Measurements from ENCODE around the gene RNASET2. TPM values are rescaled to one million over a fixed set of nuclear protein-coding genes. Genes with fewer than 3 reads are reported as not detected.

Gene RNASET2
- total RNA-seq, 1 experiment from 2014 or later, result 70.2 TPM

DNA sequence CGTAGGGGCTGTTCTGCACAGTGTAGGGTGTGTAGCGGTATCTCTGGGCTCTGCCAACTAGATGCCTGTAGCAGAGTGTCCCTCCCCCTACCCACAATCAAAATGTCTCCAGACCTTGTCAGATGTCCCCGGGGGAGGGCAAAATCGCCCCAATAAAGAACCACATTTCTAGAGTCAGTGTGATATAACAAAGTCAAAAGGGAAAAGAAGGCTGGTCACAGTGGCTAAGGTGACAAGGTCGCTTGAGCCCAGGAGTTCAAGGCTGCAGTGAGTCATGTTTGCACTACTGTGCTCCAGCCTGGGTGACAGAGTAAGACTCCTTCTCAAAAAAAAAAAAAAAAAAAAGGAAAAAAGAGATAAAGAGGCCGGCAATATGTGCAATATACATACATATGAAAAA lies 31.1 kb upstream of the RNASET2 start:
- Mint-ChIP-seq H3K4me3 (ENCODE audit: low read depth, unreplicated experiment) (no peak overlapping the region), H3K36me3 (ENCODE audit: insufficient read depth, unreplicated experiment) (no peaks in the 10 kb centered on the region), H3K27ac (ENCODE audit: unreplicated experiment) (no peak overlapping the region), H3K4me1 (ENCODE audit: low read depth, unreplicated experiment) (no peaks in the 10 kb centered on the region), H3K27me3 (ENCODE audit: unreplicated experiment) (no peaks in the 10 kb centered on the region), H3K9me3 (ENCODE audit: low read depth, unreplicated experiment) (no peaks in the 10 kb centered on the region)
- CTCF ChIA-PET, result interaction anchor here (0.6 kb wide), 1 partner anchor 8 kb away, joined by 7 read pairs; no protein-coding TSS in a partner anchor
- DNase-seq, result no peak
- BruUV-seq (replicated peaks), result no TSS peak
- TF ChIP-seq, protein P1, sequence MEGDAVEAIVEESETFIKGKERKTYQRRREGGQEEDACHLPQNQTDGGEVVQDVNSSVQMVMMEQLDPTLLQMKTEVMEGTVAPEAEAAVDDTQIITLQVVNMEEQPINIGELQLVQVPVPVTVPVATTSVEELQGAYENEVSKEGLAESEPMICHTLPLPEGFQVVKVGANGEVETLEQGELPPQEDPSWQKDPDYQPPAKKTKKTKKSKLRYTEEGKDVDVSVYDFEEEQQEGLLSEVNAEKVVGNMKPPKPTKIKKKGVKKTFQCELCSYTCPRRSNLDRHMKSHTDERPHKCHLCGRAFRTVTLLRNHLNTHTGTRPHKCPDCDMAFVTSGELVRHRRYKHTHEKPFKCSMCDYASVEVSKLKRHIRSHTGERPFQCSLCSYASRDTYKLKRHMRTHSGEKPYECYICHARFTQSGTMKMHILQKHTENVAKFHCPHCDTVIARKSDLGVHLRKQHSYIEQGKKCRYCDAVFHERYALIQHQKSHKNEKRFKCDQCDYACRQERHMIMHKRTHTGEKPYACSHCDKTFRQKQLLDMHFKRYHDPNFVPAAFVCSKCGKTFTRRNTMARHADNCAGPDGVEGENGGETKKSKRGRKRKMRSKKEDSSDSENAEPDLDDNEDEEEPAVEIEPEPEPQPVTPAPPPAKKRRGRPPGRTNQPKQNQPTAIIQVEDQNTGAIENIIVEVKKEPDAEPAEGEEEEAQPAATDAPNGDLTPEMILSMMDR (IDR thresholded peaks at IDR 0.05; ENCODE audit: unreplicated experiment), result no peak
- intact Hi-C loops (cut with micrococcal nuclease; ENCODE audit: unreplicated experiment), result no loop called here

DNA sequence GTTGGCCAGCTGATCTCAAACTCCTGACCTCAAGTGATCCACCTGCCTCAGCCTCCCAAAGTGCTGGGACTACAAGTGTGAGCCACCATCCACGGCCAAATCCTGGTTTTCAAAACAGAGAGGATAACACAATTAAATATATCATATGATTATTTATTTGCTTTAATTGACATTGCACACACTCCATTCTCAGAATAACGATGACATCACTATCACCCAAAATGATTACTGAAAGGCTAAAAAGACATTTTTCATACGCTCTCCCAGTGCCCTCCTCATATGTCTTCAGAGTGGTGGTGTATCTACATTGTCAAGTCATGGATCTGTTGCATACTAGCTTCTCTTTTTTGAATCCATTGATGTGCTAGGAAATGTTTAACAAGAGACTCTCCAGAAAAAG lies 24.4 kb upstream of the RNASET2 start:
- CTCF ChIA-PET, result interaction anchor here (0.7 kb wide), 1 partner anchor 1607 kb away, joined by 4 read pairs; no protein-coding TSS in a partner anchor
- intact Hi-C loops (cut with micrococcal nuclease; ENCODE audit: unreplicated experiment), result no loop called here

DNA sequence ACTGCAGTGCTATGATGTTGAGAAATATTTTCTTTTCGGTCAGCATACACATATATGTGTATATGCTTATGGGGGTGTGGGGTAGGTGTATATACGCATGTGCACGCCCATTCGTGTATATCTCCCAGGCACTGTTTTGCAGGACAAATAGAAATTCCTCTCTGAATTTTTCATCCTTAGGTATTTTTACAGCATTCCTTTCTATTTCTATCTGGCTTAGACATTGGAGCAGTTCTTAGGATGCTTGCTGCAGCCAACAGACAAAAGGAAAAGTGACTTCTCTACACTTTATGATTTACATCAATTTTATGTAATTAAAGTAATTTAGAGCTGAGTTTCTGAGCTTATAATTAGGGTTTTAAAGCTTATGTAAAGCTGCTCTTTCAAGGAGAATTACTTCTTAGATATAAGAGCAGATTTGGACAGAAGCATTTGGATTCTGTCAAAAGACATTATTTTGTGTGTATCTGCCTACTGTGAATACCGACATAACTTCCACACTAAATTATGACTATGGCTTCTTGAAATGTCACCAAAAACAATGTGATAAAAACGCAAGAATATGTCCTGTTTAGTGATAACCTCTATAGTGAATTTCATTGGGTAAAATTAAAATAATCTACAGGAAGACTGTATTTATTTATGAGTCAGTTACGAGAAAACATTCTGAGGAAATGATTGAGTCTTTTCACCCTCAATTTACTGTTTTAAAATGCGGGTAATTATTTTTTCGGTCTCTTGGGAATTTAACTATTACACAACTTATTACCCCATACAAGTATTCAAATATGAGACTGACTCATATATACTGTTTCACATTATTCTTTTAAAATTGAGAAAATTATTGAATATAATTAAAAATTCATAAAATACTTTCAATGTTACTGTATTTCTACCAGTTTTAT lies 21.5 kb upstream of the RNASET2 start:
- H3K27ac Mint-ChIP-seq (ENCODE audit: unreplicated experiment), result no peak overlapping the region
- TF ChIP-seq, protein P1 (IDR thresholded peaks at IDR 0.05; ENCODE audit: unreplicated experiment), result no peak
- CTCF ChIA-PET, result no interaction called here
- intact Hi-C loops (cut with micrococcal nuclease; ENCODE audit: unreplicated experiment), result no loop called here
- H3K27me3 Mint-ChIP-seq (ENCODE audit: unreplicated experiment), result no peaks in the 10 kb centered on the region
- no peaks in the 10 kb centered on the region for H3K9me3 Mint-ChIP-seq (ENCODE audit: low read depth, unreplicated experiment)
- H3K4me3 Mint-ChIP-seq (ENCODE audit: low read depth, unreplicated experiment), result no peak overlapping the region
- no peak for DNase-seq
- no peaks in the 10 kb centered on the region for H3K36me3 Mint-ChIP-seq (ENCODE audit: insufficient read depth, unreplicated experiment)
- BruUV-seq (replicated peaks), result no TSS peak
- H3K4me1 Mint-ChIP-seq (ENCODE audit: low read depth, unreplicated experiment), result no peaks in the 10 kb centered on the region

More for the DNA sequence above, 24.4 kb upstream of the RNASET2 start:
- Mint-ChIP-seq H3K4me1 (ENCODE audit: low read depth, unreplicated experiment) (no peaks in the 10 kb centered on the region), H3K27ac (ENCODE audit: unreplicated experiment) (no peak overlapping the region), H3K9me3 (ENCODE audit: low read depth, unreplicated experiment) (no peaks in the 10 kb centered on the region), H3K27me3 (ENCODE audit: unreplicated experiment) (no peaks in the 10 kb centered on the region), H3K4me3 (ENCODE audit: low read depth, unreplicated experiment) (no peak overlapping the region), H3K36me3 (ENCODE audit: insufficient read depth, unreplicated experiment) (no peaks in the 10 kb centered on the region)
- no peak for DNase-seq
- BruUV-seq (replicated peaks), result no TSS peak
- TF ChIP-seq, protein P1 (IDR thresholded peaks at IDR 0.05; ENCODE audit: unreplicated experiment), result no peak

DNA sequence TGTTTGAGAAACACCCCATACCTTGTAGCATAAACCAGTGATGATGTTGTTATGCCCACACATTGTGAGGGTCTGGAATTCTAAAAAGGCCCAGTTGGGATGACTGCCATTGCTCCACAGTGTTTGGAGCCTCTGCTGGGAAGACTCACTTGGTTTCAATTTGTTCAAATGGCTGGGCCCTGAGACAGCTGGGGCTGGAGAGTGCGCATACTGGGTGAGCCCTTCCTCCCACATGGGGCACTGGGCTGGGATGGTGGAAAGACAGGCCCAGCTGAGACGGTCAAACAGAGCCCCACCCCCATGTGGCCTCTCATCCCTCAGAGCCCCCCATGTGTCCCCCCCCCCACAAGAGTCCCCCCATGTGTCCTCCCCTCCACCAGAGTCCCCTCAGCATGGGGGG lies 20.3 kb upstream of the RNASET2 start:
- Mint-ChIP-seq H3K9me3 (ENCODE audit: low read depth, unreplicated experiment) (no peaks in the 10 kb centered on the region), H3K27me3 (ENCODE audit: unreplicated experiment) (no peaks in the 10 kb centered on the region), H3K4me1 (ENCODE audit: low read depth, unreplicated experiment) (no peaks in the 10 kb centered on the region), H3K27ac (ENCODE audit: unreplicated experiment) (no peak overlapping the region), H3K36me3 (ENCODE audit: insufficient read depth, unreplicated experiment) (no peaks in the 10 kb centered on the region), H3K4me3 (ENCODE audit: low read depth, unreplicated experiment) (no peak overlapping the region)
- no TSS peak for BruUV-seq (replicated peaks)
- CTCF ChIA-PET, result no interaction called here
- no peak for DNase-seq
- intact Hi-C loops (cut with micrococcal nuclease; ENCODE audit: unreplicated experiment), result no loop called here
- TF ChIP-seq, protein P1 (IDR thresholded peaks at IDR 0.05; ENCODE audit: unreplicated experiment), result no peak

Data from Calu3 (cell line).